ENCODE data around the gene METTL1. TPM values are rescaled to one million over a fixed set of nuclear protein-coding genes. Genes with fewer than 3 reads are reported as not detected.

Gene METTL1
- total RNA-seq, 1 donor from 2014 or later = 10.6 TPM

DNA sequence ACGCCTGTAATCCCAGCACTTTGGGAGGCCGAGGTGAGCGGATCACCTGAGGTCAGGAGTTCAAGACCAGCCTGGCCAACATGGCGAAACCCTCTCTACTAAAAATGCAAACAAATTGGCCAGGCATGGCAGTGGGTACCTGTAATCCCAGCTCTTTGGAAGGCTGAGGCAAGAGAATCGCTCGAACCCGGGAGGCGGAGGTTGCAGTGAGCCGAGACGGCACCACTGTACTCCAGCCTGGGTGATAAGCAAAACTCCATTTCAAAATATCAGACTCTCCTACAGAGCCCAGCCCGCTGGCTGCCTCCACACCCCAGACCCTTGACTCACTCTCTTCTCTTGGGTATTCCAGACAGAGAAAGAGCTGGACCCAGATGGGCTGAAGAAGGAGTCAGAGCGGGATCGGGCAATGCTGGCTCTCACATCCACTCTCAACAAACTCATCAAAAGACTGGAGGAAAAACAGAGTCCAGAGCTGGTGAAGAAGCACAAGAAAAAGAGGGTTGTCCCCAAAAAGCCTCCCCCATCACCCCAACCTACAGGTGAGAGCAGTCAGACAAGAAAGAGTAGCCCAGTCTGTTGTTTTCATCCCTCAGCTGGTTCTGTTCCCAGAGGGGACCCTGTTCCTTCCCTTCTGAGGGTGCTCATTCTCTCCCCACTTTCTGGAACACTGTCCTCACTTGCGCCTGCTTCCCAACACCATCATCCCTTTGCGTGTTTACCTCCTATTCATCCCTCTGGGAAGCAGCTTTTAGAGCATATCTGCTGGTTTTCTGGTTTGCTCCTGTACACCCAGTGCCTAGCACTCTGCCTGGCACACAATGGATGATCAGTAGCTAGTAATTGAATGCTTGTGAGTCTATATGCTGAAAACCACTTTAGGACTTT, 53.0 kb downstream of the METTL1 start:
- Mint-ChIP-seq H3K36me3 (ENCODE audit: low read depth, unreplicated experiment) (peaks cover 42% of the 10 kb centered on the region), H3K9me3 (ENCODE audit: unreplicated experiment) (no peaks in the 10 kb centered on the region), H3K4me1 (ENCODE audit: unreplicated experiment) (peaks cover 15% of the 10 kb centered on the region), H3K27me3 (ENCODE audit: unreplicated experiment) (peaks cover 9% of the 10 kb centered on the region), H3K27ac (ENCODE audit: unreplicated experiment) (no peak overlapping the region), H3K4me3 (ENCODE audit: unreplicated experiment) (no peak overlapping the region)
- TF ChIP-seq, protein P1, sequence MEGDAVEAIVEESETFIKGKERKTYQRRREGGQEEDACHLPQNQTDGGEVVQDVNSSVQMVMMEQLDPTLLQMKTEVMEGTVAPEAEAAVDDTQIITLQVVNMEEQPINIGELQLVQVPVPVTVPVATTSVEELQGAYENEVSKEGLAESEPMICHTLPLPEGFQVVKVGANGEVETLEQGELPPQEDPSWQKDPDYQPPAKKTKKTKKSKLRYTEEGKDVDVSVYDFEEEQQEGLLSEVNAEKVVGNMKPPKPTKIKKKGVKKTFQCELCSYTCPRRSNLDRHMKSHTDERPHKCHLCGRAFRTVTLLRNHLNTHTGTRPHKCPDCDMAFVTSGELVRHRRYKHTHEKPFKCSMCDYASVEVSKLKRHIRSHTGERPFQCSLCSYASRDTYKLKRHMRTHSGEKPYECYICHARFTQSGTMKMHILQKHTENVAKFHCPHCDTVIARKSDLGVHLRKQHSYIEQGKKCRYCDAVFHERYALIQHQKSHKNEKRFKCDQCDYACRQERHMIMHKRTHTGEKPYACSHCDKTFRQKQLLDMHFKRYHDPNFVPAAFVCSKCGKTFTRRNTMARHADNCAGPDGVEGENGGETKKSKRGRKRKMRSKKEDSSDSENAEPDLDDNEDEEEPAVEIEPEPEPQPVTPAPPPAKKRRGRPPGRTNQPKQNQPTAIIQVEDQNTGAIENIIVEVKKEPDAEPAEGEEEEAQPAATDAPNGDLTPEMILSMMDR (IDR thresholded peaks at IDR 0.05; ENCODE audit: unreplicated experiment) = no peak
- no peak for DNase-seq (ENCODE audit: low spot score)

Small RNA genes within 50 kb of the gene (microRNA-seq; reads per million reads assigned to microRNA genes)
- gene MIR6759 (ENCODE audit: unreplicated experiment) = 0.28 reads per million

Other genes with a start within 250 kb of the METTL1 start
- gene MBD6, start 249.3 kb downstream of the METTL1 start, total RNA-seq (ENCODE audit: unreplicated experiment) = 99.0 TPM
- gene DCTN2, start 224.9 kb downstream of the METTL1 start, total RNA-seq (ENCODE audit: unreplicated experiment) = 195 TPM
- gene KIF5A, start 222.1 kb downstream of the METTL1 start, total RNA-seq (ENCODE audit: unreplicated experiment) = 0.46 TPM
- gene PIP4K2C, start 180.9 kb downstream of the METTL1 start, total RNA-seq (ENCODE audit: unreplicated experiment) = 18.5 TPM
- gene DTX3, start 167.3 kb downstream of the METTL1 start, total RNA-seq (ENCODE audit: unreplicated experiment) = 43.7 TPM
- 20.0 TPM for gene ARHGEF25, start 160.7 kb downstream of the METTL1 start, total RNA-seq (ENCODE audit: unreplicated experiment)
- gene B4GALNT1, start 138.9 kb downstream of the METTL1 start, total RNA-seq (ENCODE audit: unreplicated experiment) = 1.3 TPM
- gene OS9, start 78.0 kb downstream of the METTL1 start, total RNA-seq (ENCODE audit: unreplicated experiment) = 220 TPM
- gene AGAP2, start 33.4 kb downstream of the METTL1 start, total RNA-seq (ENCODE audit: unreplicated experiment) = 27.0 TPM
- gene TSPAN31, start 27.1 kb downstream of the METTL1 start, total RNA-seq (ENCODE audit: unreplicated experiment) = 21.8 TPM
- gene CDK4, start 19.8 kb downstream of the METTL1 start, total RNA-seq (ENCODE audit: unreplicated experiment) = 120 TPM
- 2.3 TPM for gene MARCHF9, start 17.0 kb downstream of the METTL1 start, total RNA-seq (ENCODE audit: unreplicated experiment)
- gene CYP27B1, start 5.0 kb downstream of the METTL1 start, total RNA-seq (ENCODE audit: unreplicated experiment) = 1.4 TPM
- gene EEF1AKMT3, start 509 bp upstream of the METTL1 start, total RNA-seq (ENCODE audit: unreplicated experiment) = 8.6 TPM
- 25.8 TPM for gene TSFM, start 10.7 kb upstream of the METTL1 start, total RNA-seq (ENCODE audit: unreplicated experiment)
- gene AVIL, start 46.6 kb upstream of the METTL1 start, total RNA-seq (ENCODE audit: unreplicated experiment) = 4.5 TPM
- 181 TPM for gene CTDSP2, start 74.6 kb upstream of the METTL1 start, total RNA-seq (ENCODE audit: unreplicated experiment)
- 3.1 TPM for gene ATP23, start 169.5 kb upstream of the METTL1 start, total RNA-seq (ENCODE audit: unreplicated experiment)

All from endothelial cell (in vitro differentiated cells).